Heart left ventricle (tissue), 16 donors: ENCODE results near the gene ITGAE. TPM values are rescaled to one million over a fixed set of nuclear protein-coding genes. Genes with fewer than 3 reads are reported as not detected.

ENCODE experiments used
- ATAC-seq, 4 donors: fragments of 200-7000 bp; cut with Tn5 transposase; one replicate each; pipeline ENCODE4 v1.9.1; 2020 to 2022; ENCODE audit warnings: moderate library complexity in 4 of 4, mild to moderate bottlenecking in 3 of 4, moderate number of reproducible peaks in 1 of 4
- DNase-seq, 5 donors: peaks; one replicate each; pipeline ENCODE4 v3.0.0-alpha.2; 2020
- H3K27ac ChIP-seq, 12 donors: fragments of 200-600 bp; sonication (generic) in 4 of 12; one replicate each; pipeline versions ENCODE4 v1.5.0 to v1.8.0; 2016 to 2022; ENCODE audit warnings: mild to moderate bottlenecking in 2 of 12
- H3K27me3 ChIP-seq, 9 donors: fragments of 200-600 bp; sonication (generic) in 2 of 9; one replicate each; pipeline versions ENCODE4 v1.5.1 to v1.8.0; 2016 to 2022; ENCODE audit warnings: mild to moderate bottlenecking in 3 of 9
- H3K36me3 ChIP-seq, 9 donors: fragments of 200-600 bp; sonication (generic) in 2 of 9; one replicate each; pipeline versions ENCODE4 v1.5.0 to v1.8.0; 2018 to 2022; ENCODE audit warnings: mild to moderate bottlenecking in 2 of 9
- H3K4me1 ChIP-seq, 12 donors: fragments of 200-600 bp; sonication (generic) in 4 of 12; one replicate each; pipeline versions ENCODE4 v1.5.0 to v1.8.0; 2016 to 2022; ENCODE audit warnings: mild to moderate bottlenecking in 3 of 12
- H3K4me3 ChIP-seq, 12 donors: fragments of 200-600 bp; sonication (generic) in 4 of 12; one replicate each; pipeline versions ENCODE4 v1.5.0 to v1.8.0; 2017 to 2022; ENCODE audit warnings: mild to moderate bottlenecking in 9 of 12, moderate library complexity in 4 of 12
- H3K9me3 ChIP-seq, 12 donors: fragments of 200-600 bp; sonication (generic) in 4 of 12; one replicate each; pipeline versions ENCODE4 v1.5.0 to v1.8.0; 2016 to 2022; ENCODE audit warnings: mild to moderate bottlenecking in 1 of 12
- CTCF ChIP-seq, 12 donors: fragments of 200-600 bp; sonication (generic) in 4 of 12; IDR thresholded peaks; one replicate each; pipeline versions ENCODE4 v1.5.0 to v1.8.0; 2018 to 2022; ENCODE audit warnings: antibody characterized with exemption in 12 of 12, mild to moderate bottlenecking in 5 of 12
- POLR2A ChIP-seq, 2 donors: fragments of 450-650 bp; IDR thresholded peaks; one replicate each; pipeline ENCODE4 v1.6.1; 2017; ENCODE audit warnings: antibody characterized with exemption in 2 of 2, mild to moderate bottlenecking in 2 of 2, moderate library complexity in 2 of 2
- WGBS, 4 donors: extraction: QIAGEN DNeasy Blood & Tissue Kit in 2 of 4; methylation state at CpG; one replicate each; pipeline versions ENCODE4 v1.1.5 to v1.1.7; 2013 to 2018; 5-methylcytosine and 5-hydroxymethylcytosine counted together
- intact Hi-C, 10 donors: fragments of 100-400 bp; cut with DNase I; formaldehyde crosslinking; loops; one replicate each; pipeline versions ENCODE4 v1.11.1 to v1.14.2; 2022
- polyA plus RNA-seq, 2 donors: library from polyadenylated mRNA; stranded (reverse); fragments of 200-250 nt; gene quantifications; one replicate each; pipeline ENCODE4 v1.2.3, GENCODE V29; 2013
- total RNA-seq, 9 donors: library from RNA; depleted of rRNA in 2 of 9; stranded (reverse); fragments of >200 nt in 2 of 9; fragmentation: NEBNext Ultra II Directional in 3 of 9; extraction: Animal tissue kit (Norgen Biotek cat#: 25700) in 3 of 9; gene quantifications; one replicate each; pipeline versions ENCODE4 v1.1.0 to v1.2.4, GENCODE V29; 2016 to 2023
- donor health status: ischemic (EF 13 %, LVEDD 7.1; RV severe dilation, severe dysfunction).
- donor health status: healthy with polysubstance abuse.
- donor health status: DM: no; HTN: yes; CAD: no.
- donor health status: DM: no; HTN: no; CAD: no.
- donor health status: ischemic (EF 25% LVEDD 6.9; RV normal size, moderate dysfunction).
- donor health status: ischemic (EF 25% LVEDD 5.7; RV mildly dilated, moderate dysfunction).
- donor health status: healthy.
- donor health status: DM: yes; HTN: yes; CAD: no.
- donor health status: ischemic (EF 35%, LVEDD 5.7; RV mildly dilated, moderate dysfunction).
- donor health status: nonischemic (EF 11% LVEDD 7.7; RV severe dilation, severe dysfunction).
- donor health status: DM: yes; HTN: yes; CAD: no.
- donor health status: PGD.
- donor health status: ischemic (EF 29% LVEDD 5.4; RV normal size, mild dysfunction).
- donor health status: nonischemic (EF 23%, LVEDD 6.1; RV moderate dilation, normal function).

Gene ITGAE
- total and polyA plus RNA-seq, 11 donors, result 7.1 to 32.9 (median 15.3) TPM

DNA sequence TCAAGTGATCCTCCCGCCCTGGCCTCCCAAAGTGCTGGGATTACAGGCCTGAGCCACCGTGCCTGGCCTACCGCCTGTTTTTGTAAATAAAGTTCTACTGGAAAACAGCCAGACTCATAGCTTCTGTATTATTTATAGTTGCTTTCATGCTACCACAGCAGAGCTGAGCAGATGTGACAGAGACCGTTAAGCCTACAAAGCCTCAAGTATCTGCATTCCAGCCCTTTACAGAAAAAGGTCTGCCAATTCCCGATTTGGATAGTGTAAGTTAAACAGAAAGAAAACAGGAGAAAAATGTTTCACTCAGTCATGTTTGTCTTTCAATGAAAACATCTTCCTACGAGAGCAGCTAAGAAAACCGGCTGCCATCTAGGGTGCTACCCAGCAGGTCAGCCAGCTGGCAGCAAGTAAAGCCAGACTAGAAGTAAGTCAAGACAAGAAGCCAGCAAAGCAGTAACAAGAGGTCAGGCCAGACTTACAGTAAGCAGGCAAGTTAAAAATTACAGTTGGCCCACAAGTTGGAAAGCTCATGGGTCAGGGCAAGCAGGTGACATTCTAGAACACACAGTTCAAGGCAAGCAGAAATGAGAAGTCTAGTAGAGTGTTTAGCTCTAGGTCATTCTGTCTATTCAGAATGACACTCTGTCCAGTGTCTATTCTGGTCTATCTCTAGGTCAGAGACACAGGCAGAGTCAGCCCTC, 27.3 kb upstream of the ITGAE start:
- intact Hi-C loops, result loop anchor here in 2 of 10 donors (5.0 to 10.0 kb wide), 2 partner anchors 91 to 94 kb away; no protein-coding TSS in a partner anchor
- Histone ChIP-seq H3K36me3 (peaks cover 0 to 90% (median 76%) of the 10 kb centered on the region in 9 donors), H3K9me3 (no peaks in the 10 kb centered on the region), H3K4me3 (no peak overlapping the region), H3K4me1 (peaks cover 0 to 22% (median 15%) of the 10 kb centered on the region in 12 donors), H3K27ac (peak overlapping the region in 11 of 12 donors; percentile 31 to 88 (median 70)), H3K27me3 (no peaks in the 10 kb centered on the region)
- 34 to 46% (median 42%) methylated on average over 7 of the region's 7 CpGs for WGBS, 4 donors
- DNase-seq (peak in 1 of 5 donors; percentile 46), ATAC-seq (peak; percentile 94 to 96 (median 96))
- TF ChIP-seq POLR2A (IDR thresholded peaks at IDR 0.05) (no peak), CTCF (IDR thresholded peaks at IDR 0.05) (no peak)

GRCh38 chr17:3827124-3827773, 26.3 kb upstream of the ITGAE start:
- Histone ChIP-seq H3K27ac (peak overlapping the region in 6 of 12 donors; percentile 68 to 87 (median 78)), H3K36me3 (peaks cover 2 to 94% (median 79%) of the 10 kb centered on the region in 9 donors), H3K4me3 (no peak overlapping the region), H3K27me3 (no peaks in the 10 kb centered on the region), H3K9me3 (no peaks in the 10 kb centered on the region), H3K4me1 (peaks cover 0 to 22% (median 15%) of the 10 kb centered on the region in 12 donors)
- WGBS, 4 donors, result 65 to 71% (median 68%) methylated on average over 6 of the region's 6 CpGs
- DNase-seq (no peak), ATAC-seq (no peak)
- intact Hi-C loops, result loop anchor here in 2 of 10 donors (5.0 to 10.0 kb wide), 2 partner anchors 90 to 92 kb away; no protein-coding TSS in a partner anchor
- TF ChIP-seq POLR2A (IDR thresholded peaks at IDR 0.05), result no peak
- peak; percentile 17 to 70 (median 34) for TF ChIP-seq CTCF (IDR thresholded peaks at IDR 0.05)

DNA sequence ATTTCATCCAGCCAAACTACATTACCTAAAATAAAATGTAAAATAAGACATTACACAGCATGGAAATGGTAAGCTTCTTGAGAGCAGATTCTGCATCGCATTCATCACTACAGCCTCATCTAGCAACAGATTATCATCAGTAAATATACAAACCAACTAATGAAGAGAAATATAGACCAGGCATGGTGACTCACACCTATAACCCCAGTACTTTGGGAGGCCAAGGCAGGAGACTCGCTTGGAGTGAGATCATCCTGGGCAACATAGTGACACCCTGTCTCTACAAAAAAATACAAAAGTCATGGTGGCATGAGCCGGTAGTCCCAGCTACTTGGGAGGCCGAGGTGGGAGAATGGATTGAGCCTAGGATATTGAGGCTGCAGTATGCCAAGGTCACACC, 25.2 kb upstream of the ITGAE start:
- DNase-seq (no peak), ATAC-seq (no peak)
- 88 to 93% (median 92%) methylated on average over 4 of the region's 4 CpGs for WGBS, 4 donors
- no peak for TF ChIP-seq CTCF (IDR thresholded peaks at IDR 0.05)
- TF ChIP-seq POLR2A (IDR thresholded peaks at IDR 0.05), result no peak
- intact Hi-C loops, result loop anchor here in 2 of 10 donors (5.0 to 10.0 kb wide), 2 partner anchors 89 to 91 kb away; no protein-coding TSS in a partner anchor
- peaks cover 3 to 97% (median 90%) of the 10 kb centered on the region in 9 donors for H3K36me3 ChIP-seq
- H3K4me3 ChIP-seq, result no peak overlapping the region
- H3K9me3 ChIP-seq, result no peaks in the 10 kb centered on the region
- H3K27me3 ChIP-seq, result no peaks in the 10 kb centered on the region
- H3K4me1 ChIP-seq, result peaks cover 0 to 22% (median 15%) of the 10 kb centered on the region in 12 donors
- H3K27ac ChIP-seq, result no peak overlapping the region

- peaks cover 0 to 9% (median 0%) of the 10 kb centered on the region in 12 donors for H3K4me1 ChIP-seq
- ATAC-seq (no peak), DNase-seq (no peak)
- H3K9me3 ChIP-seq, result no peaks in the 10 kb centered on the region
- no peaks in the 10 kb centered on the region for H3K27me3 ChIP-seq
- WGBS, 4 donors, result 85 to 91% (median 90%) methylated on average over 9 of the region's 9 CpGs
- H3K27ac ChIP-seq, result no peak overlapping the region
- no peak overlapping the region for H3K4me3 ChIP-seq
- no peak for TF ChIP-seq CTCF (IDR thresholded peaks at IDR 0.05)
- no peak for TF ChIP-seq POLR2A (IDR thresholded peaks at IDR 0.05)
- intact Hi-C loops, result loop anchor here in 1 of 10 donors (10.0 kb wide), 1 partner anchor 86 kb away; no protein-coding TSS in a partner anchor
- peaks cover 6 to 100% (median 99%) of the 10 kb centered on the region in 9 donors for H3K36me3 ChIP-seq
These were observed 20.1 kb upstream of the ITGAE start for GRCh38 chr17:3821101-3821500.
